Testis (tissue), 2 donors: ENCODE data around the gene EHD4.

Experiments
- CTCF ChIP-seq, 3 experiments: fragments of 450-650 bp in 2 of 3; fragments of 200-600 bp in 1 of 3; sonication (generic) in 1 of 3; IDR thresholded peaks; one replicate each; pipeline ENCODE4 v1.5.1; 2016 to 2019; ENCODE audit warnings: antibody characterized with exemption in 3 of 3, mild to moderate bottlenecking in 2 of 3, moderate library complexity in 1 of 3
- POLR2A ChIP-seq: fragments of 450-650 bp; IDR thresholded peaks from one replicate; pipeline ENCODE4 v1.6.1; 2017; ENCODE audit warnings: antibody characterized with exemption, mild to moderate bottlenecking, moderate library complexity

- TF ChIP-seq CTCF (IDR thresholded peaks at IDR 0.05) (no peak), POLR2A (no peak)
Measured at GRCh38 chr15:41990691-41991090, 18.3 kb upstream of the EHD4 start.
